G401 (cell line): ENCODE results near the gene THSD7B. TPM values are rescaled to one million over a fixed set of nuclear protein-coding genes. Genes with fewer than 3 reads are reported as not detected.

ENCODE experiments used
- DNase-seq: peaks from one replicate; pipeline ENCODE4 v3.0.0-alpha.2; 2015; ENCODE audit warnings: low spot score
- in situ Hi-C: cut with HindIII; loops from 2 replicates; pipeline ENCODE4 v1.10.0; 2016; ENCODE audit warnings: low sequenced_read_pairs, mixed read lengths
- total RNA-seq: library from RNA; depleted of rRNA; stranded (reverse); fragments of >200 nt; shearing (Covaris generic); gene quantifications from 2 replicates; pipeline ENCODE4 v1.2.3, GENCODE V29; 2014

Gene THSD7B
- total RNA-seq, 1 experiment from 2014 or later, result not detected

DNA sequence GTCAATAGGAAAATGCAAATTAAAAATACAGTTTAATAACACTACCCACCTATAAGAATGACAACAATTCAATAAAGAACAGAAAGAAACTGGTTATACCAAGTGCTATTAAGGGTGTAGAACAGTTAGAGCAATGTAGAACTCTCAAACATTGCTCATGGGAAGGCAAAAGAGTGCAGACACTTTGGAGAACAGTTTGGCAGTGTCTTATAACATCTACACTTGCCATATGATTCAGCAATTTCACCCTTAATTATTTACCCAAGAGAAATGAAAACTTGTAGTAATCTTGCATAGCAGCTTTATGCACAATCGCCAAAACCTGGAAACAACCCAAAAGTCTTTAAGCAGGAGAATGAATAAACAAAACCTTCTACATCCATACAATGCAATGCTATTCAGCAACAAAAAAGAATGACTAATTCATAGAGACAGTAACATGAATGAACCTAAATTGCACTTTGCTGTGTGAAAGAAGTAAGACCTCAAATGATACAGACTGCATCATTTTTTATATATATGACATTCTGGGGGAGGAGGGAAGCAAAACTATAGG lies 455.2 kb downstream of the THSD7B start:
- in situ Hi-C loops, result no loop called here
- no peak for DNase-seq

- in situ Hi-C loops, result no loop called here
- no peak for DNase-seq
Observed at GRCh38 chr2:137221797-137222492, 456.6 kb downstream of the THSD7B start.

DNA sequence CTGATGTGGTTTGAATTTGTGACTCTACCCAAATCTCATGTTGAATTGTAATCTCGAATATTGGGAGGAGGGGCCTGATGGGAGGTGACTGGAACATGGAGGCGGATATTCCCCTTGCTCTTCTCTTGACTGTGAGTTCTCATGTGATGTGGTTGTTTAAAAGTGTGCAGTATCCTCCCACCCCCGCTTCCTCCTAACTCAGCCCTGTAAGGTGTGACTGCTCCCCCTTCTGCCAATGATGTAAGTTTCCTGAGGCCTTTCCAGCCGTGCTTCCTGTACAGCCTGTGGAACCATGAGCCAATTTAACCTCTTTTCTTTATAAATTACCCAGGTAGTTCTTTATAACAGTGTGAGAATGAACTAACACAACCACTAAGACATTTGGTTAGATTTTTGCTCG lies 458.4 kb downstream of the THSD7B start:
- in situ Hi-C loops, result no loop called here
- DNase-seq, result no peak

- DNase-seq, result no peak
- in situ Hi-C loops, result no loop called here
Observed at GRCh38 chr2:137228566-137228965, 463.2 kb downstream of the THSD7B start.

DNA sequence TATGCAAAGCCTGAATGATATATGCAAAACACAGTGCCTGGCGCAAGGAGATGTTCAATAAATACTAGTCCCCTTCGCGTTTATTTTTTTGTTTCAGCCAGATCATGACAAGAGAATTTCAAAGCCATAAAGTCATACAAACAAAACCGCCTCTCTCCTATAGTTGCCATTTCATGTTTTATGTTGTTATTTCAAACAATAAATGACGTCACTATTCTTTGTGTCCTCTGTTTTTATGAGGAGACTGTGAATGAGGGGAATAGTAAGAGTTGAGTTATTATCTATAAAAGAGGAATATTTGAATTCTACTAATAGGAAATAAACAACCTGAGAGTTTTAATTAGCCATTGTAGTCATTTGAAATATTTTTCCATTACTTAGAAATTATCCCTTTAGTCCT lies 464.5 kb downstream of the THSD7B start:
- in situ Hi-C loops, result no loop called here
- DNase-seq, result no peak

DNA sequence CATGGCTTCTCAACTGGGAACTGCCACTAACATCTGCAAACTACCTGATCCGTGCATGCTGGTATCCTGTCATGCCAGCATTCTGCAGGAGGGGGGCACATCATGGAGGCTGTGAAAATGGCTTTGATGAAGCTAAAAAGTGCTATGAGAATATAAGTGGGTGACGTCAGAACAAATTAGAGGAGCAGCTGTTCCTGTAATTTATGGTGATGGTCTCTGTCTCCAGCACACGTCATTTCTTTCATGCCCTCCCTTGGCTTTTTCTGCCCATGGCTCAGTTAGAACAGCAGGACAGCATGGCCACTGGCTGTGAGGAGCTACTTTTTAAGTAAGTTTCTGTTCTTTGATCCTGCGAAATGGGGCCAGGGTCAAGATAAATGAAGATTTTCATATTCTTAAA lies 466.3 kb downstream of the THSD7B start:
- in situ Hi-C loops, result no loop called here

DNA sequence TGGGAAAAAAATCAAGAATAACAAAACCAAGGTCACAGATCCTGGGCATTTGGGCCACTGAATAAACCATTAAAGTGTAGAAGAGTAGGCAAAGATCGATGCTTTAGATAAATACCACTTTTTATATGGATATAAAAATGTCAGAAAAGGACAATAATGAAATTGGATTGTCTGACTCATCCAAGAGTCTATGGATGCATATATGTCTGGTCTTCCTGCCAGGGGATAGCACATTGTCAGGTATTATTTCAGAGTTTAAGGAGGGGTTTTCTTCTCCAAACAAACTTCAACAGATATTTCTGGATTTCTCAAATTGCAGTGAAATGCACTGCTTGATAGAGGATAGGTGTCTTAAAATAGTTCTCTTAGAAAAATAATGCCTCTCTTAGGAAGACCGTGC lies 466.7 kb downstream of the THSD7B start:
- DNase-seq, result no peak
- in situ Hi-C loops, result no loop called here

More for the DNA sequence above, 466.3 kb downstream of the THSD7B start:
- no peak for DNase-seq

DNA sequence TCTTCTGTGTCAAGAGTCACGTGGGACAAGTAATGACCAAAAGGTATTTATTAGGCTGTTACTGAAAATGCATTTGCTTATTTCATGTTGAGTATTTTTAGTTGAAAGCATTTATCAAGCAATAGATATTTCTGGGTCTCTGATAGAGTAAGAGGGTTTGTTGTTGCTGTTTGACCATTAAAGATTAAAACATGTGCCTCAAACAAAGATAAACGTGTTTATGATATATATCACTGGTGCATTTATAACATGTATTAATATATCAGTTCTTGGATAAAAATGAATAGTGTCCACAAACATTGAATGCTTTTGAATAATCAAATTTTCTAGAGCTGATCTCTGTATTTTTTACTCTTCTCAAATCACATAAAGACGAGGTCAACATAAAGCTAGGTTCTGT lies 467.7 kb downstream of the THSD7B start:
- no peak for DNase-seq
- in situ Hi-C loops, result no loop called here

- no peak for DNase-seq
- in situ Hi-C loops, result no loop called here
Observed at GRCh38 chr2:137237055-137237454, 471.7 kb downstream of the THSD7B start.

DNA sequence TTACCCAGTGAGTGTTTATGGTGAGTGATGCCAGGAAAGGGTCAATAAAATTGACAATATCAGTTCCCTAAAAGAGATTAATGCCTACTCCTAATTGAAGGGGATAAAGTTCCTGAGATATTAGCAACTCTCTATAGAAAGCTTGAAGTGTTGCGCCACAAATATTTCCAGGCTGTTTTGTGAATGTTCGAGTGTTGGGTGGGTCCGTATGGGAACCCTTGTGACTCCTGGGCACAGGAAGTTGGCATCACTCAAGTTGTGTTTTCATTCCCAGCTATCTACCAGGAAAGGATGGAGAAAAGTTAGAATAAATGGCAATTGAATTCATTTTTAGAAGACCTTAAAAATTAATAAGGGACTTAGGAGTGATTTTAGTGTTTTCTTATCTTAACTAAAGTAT lies 472.7 kb downstream of the THSD7B start:
- in situ Hi-C loops, result no loop called here
- no peak for DNase-seq

GRCh38 chr2:137249463-137250130 lies 484.3 kb downstream of the THSD7B start:
- DNase-seq, result no peak
- in situ Hi-C loops, result no loop called here

DNA sequence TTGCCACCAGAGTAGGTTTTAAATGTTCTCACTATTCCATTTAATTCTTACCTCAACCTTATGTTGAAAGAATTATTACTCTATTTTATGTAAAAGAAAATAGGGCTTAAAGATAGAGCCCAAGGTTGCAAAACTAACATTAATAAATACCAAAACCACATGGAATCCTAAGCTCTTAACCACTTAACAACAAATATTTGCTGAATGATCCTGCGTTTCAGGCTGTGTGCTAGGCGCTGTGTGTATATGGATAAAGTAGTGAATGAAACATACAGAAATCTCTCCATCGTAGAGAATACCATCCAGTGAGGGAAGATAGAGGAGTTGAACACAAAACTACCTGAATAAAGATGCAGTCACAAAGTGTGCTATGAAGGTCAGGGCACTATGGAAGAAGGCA lies 485.1 kb downstream of the THSD7B start:
- DNase-seq, result no peak
- in situ Hi-C loops, result no loop called here

GRCh38 chr2:137251045-137251444 lies 485.7 kb downstream of the THSD7B start:
- in situ Hi-C loops, result no loop called here
- DNase-seq, result no peak

DNA sequence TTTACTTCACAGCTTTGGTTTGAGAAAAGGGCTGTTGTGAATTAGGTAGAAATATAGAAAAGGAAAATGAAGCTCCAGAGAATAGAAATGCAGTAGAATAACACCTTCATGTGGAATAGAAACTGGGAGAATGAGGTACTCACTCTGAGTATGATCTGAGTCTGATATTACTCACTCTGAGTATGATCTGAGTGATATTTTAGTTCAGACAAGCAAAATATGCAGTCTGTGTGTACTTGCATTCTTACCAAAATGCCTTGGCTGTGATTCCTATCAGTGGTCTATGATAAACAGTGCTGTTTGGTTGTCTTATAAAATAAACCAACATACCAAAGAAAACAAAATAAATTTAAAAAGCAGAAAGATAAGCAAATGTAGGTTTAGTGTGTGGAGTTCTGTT lies 487.6 kb downstream of the THSD7B start:
- in situ Hi-C loops, result no loop called here
- DNase-seq, result no peak

DNA sequence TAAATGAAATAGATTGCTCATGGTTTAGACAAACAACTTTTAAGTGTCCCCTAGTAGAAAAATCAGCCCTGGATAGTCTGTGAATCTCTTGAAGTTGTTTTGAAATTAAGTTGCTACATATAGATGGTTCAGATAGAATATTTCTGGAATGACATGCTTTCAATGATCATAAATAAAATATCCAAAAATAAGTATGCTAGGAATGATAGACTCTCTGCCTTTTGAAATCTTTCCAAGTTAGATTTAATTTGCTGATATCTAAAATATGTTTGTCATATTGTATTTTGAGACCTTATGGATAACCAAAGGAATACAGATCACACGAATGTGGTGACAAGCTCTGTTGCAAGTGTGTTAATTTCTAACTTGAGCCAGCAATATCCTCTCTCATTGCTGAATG lies 488.7 kb downstream of the THSD7B start:
- no peak for DNase-seq
- in situ Hi-C loops, result no loop called here

DNA sequence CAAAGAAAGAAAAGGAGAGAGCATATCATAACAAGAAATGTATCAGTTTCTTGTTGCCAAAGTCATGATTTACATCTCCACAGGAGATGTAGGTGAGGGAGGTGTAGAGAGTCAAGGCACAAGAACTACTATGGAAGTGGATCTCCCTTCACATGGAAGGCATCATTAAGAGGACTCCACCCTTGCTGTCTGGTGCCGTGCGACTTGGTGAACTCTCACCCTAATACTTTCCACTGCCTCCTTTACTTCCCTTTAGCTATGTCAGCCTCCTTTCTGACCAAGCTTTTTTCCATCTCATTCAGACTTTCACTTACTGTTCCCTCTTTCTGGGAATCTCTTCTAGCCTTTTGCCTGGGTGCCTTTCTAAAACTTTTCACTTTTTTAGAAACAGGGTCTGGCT lies 490.0 kb downstream of the THSD7B start:
- DNase-seq, result no peak
- in situ Hi-C loops, result no loop called here

DNA sequence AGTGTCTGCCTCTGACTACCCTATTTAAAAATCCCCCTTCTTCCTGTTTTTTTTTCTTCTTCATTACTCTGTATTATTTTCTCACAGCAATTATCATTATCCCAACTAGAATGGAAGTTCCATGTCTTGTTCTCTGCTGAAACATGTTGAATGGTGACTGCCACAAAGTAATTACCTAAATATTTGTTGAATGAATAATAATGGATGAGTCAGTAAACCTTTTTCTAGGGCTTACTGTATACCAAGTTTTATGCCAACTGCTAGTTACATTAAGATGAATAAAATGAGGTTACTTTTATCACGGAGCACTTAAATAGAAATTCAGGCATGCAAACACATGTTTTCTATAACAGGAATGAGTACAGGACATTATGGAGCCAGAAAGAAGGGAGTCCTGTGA lies 490.6 kb downstream of the THSD7B start:
- in situ Hi-C loops, result no loop called here
- DNase-seq, result no peak

DNA sequence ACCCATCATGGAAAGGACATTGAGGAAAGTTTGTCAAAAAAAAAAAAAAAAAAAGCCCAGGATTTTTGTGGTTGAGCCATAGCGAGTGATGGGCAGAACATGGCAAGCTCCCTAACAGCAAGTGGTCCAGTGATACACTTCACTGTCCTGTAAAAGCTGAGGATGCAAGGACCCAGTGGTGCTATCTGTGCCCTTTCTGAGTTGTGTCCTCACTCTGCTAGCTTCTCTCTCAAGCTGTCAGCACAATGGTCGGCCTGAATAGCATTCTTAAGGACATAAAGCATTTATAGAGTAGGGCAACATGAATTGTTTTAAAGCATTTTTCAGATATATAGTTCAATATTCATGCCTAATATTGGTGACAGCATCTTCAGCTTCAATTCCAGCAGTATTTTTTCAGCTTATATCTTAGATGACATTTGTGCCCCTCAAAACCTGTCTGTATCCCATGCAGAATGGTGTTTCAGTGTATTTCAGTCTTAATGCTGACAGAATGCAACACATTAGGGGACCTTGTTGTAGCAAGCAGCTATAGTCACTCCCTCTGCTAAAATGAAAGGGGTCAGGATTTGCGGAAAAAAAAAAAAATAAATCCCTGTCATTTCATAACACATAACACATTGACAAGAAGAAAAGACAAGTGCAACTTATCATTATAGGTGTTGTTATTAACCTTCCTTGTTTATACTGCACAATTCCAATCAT lies 496.7 kb downstream of the THSD7B start:
- in situ Hi-C loops, result no loop called here
- no peak for DNase-seq

- no peak for DNase-seq
- in situ Hi-C loops, result no loop called here
Observed at GRCh38 chr2:137262594-137262993, 497.2 kb downstream of the THSD7B start.

DNA sequence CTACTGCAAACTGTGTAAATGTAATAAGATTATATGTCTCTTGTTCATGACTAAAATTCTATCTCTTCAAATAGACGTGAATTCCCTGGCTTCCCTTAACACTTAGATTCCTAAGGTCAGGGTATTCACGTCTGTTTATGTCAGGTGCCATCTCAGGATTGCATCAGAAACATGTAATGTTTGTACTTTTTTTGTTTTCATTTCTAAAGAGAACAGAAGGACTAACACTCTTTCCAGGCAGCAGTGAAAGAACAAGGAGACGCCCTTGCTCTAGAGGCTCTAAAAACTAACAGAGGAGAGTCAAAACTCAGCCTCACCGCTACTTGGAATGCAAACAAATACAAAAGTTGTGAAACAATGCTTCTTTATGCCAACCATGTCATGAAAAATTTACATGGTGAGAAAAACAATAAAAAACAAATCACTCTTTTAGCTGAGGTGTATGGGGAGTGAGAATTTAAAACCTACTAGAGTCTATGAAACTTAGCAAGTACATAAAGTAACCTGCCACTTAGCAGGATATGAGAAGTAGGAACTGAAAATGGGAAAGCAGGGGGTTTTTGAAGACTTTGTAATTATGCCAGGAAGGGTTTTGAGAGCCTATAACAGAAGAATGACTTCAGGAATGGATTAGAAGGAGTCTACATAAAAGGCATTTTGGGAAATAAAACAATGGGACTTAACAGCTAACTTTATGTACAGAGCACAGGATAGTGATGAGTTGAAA lies 522.7 kb downstream of the THSD7B start:
- no peak for DNase-seq
- in situ Hi-C loops, result no loop called here
